GM19455 (cell line): ENCODE measurements around the gene SIVA1.
A peak's percentile ranks its signal among the peaks of the same experiment; 100 is the strongest.
"Not testable (repeated sequence)": the region's sequence is repeated elsewhere in the genome, so short reads cannot be mapped to it uniquely, and the experiment has no call there.

Experiments used
- ATAC-seq: cut with Tn5 transposase; IDR thresholded peaks from one replicate; pipeline ENCODE4 v1.9.1; 2021; ENCODE audit not compliant: unreplicated experiment

SIVA1 gene

GRCh38 chr14:104750056-104750752, 2.7 kb upstream of the SIVA1 start:
- no peak for ATAC-seq

DNA sequence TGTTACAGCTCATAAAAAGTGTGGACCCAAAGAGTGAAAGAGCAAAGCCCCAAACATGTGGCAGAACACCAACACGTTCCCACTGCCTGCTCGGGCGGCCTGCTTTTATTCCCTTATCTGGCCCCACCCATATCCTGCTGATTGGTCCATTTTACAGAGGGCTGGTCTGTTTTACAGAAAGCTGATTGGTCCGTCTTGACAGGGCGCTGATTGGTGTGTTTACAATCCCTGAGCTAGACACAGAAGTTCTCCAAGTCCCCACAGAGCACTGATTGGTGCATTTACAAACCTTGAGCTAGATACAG, 2.2 kb upstream of the SIVA1 start:
- not testable (repeated sequence) for ATAC-seq

- ATAC-seq, result no peak
Measured at GRCh38 chr14:104751539-104752422, 1.2 kb upstream of the SIVA1 start.

DNA sequence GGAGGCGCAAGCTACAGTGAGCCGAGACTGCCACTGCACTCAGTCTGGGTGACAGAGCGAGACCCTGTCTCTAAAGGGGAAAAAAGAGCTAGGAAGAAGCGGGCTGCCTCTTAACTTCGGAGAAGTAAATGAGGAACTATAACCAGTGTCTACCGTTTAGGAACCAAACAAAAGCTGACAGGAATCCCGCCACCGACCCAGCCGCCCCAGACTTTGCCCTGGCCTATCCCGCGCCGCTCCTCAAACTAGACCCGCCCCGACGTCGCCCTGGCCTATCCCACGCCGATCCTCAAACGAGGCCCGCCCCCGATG, 568 bp upstream of the SIVA1 start:
- peak; percentile 75 for ATAC-seq

DNA sequence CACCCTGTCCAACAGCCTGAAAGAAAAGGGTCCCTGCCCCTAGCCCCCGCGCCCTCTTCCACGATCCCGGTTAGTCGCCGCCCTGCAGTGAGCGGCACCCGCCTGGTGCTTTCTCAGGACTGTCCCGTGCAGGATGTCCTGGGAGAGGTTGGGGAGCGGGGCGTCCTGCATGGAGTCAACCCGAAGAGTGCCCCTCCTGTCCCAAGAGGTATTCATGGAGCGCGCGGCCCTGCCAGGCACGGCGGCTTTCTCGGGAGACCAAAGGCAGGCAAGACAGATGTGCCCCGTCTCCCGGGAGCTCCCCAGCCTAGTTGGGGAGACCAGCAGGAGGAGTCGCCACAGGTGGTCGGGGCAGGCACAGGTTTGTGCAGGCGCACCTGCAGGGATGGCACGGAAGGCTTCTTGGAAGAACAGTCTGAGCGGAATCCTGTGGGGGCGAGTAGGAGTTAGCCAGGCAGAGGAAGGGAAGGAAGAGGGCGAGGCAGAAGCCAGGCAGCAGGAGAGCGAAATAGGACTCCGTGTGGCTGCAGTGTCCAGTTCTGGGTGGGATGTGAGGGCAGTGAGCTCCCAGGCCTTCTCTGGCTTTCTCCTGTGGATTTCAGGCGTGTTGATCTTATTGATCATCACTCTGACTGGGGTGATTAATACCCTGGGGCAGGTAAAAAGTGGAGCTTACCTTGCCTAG, 723 bp downstream of the SIVA1 start:
- ATAC-seq, result no peak

- ATAC-seq, result no peak
Measured at GRCh38 chr14:104754213-104754851, 1.4 kb downstream of the SIVA1 start.

- no peak for ATAC-seq
Measured at GRCh38 chr14:104755621-104756020, 2.7 kb downstream of the SIVA1 start.

DNA sequence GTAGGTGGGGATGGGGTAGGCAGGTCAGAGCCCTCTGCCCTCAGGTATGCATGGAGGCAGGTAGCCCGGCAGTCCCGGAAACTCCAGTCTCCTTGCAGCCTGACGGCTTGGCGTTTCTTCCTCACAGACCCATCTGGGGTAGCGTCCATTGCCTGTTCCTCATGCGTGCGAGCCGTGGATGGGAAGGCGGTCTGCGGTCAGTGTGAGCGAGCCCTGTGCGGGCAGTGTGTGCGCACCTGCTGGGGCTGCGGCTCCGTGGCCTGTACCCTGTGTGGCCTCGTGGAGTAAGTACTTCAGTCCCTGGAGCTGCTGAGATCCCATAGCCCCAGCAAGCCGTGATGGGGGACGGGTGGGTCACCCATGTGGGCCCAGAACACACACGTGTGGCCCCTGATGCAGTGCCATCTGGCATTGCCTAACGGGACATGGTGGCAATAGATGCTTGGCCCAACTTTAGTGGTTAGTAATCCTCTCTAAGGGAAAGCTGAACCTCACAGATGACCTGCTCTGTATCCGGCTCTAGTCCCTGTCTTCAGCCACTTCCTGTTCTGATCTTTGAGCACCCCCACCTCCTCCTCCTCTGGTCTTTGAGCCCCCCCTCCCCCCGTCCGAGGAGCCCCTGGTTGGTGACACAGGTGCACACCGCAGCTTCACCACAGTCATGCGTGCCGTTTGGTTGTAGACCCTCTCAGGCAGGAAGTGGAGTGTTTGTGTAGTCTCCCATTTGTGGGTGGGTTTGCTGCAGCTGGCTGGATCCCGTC, 3.7 kb downstream of the SIVA1 start:
- no peak for ATAC-seq

DNA sequence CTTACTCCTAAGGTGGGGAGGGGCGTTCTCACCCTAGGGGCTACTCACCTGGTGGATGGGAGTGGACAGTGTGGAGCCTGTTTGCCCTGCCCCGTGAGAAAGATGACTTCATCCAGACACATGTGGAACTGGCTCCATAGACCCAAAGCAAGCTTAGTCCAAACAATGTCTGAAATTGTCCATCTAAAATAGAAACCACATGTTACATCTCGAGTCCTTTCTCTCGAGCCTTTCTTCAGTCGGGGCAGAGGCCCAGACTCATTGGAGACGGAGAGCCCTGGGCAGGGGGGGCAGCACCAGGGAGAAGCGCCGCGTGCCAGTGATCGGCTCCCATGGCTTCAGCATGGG, 4.3 kb downstream of the SIVA1 start:
- no peak for ATAC-seq

- no peak for ATAC-seq
Measured at GRCh38 chr14:104757681-104758392, 4.9 kb downstream of the SIVA1 start.

DNA sequence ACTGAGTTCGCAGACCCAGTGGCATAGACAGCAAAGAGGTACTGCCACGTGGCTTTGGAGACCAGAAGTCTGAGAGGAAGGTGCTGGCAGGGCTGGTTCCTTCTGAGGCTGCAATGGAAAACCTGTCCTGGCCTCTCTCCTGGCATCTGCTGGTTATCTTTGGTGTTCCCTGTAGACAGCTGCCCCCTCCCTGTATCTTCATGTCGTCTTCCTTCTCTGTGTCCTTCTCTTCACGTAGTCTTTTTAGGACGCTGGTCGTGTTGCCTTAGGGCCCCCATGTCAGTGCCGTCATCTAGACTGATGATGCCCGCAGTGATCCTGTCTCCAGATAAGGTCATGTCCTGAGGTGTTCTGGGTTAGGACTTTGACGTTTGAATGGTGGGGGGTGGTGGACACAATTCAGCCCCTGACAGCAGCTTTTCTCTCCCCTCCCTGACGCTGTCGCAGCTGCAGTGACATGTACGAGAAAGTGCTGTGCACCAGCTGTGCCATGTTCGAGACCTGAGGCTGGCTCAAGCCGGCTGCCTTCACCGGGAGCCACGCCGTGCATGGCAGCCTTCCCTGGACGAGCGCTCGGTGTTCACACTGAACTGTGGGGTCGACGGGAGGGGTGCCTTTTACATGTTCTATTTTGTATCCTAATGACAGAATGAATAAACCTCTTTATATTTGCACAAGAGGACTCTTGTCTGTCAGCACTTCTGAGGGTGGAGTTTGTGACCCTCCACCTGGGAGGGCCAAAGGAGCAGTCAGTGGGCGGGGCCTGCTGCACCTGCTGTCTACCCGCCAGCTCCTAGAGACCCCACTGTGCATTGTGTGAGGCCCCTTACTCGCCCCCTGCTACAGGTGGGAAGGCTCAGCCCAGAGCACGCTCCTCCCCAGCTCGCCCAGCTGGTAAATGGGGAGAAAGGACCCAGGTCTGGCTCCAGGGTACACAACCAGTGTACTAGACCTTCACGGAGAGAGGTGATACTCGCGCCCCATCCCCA, 6.3 kb downstream of the SIVA1 start:
- ATAC-seq, result no peak

DNA sequence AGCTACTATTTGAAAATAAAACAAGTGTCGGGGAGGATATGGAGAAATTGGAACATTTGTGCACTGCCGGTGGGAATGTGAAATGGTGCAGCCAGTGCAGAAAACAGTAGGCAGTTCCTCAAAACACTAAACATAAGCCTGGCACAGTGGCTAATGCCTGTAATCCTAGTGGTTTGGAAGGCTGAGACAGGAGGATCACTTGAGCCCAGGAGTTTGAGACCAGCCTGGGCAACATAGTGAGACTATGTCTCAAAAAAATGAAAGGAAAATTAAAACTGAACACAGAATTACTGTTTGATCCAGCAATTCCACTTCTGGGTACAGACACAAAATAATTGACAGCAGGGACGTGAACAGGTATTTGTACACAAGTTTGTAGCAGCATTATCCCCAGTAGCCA, 12.6 kb downstream of the SIVA1 start:
- no peak for ATAC-seq

DNA sequence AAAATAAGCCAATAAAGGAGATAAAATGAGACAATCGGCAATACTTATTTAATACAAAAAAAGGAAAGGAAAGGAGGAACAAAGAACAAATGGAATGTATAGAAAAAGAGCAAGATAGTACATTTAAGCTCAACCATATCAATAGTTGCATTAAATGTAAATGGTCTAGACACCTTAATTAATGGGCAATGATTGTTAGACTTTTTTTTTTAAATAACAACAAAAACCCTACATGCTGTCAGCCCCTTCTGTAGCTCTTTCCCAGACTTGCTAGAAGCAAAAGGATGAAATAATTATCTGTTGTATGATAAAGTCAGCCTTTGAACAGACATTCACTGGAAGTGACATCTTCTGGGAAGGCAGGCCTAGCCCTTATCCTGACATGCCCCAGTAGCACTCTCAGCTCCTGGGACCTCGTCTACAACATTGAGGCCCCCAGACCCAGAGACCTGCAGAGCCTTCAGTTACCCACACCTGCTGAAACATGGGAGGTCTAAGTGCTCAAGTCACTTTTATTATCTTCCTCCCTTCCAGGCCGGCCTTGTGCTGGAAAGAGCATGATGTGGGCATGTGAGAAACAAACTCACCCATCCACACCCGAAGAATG, 13.4 kb downstream of the SIVA1 start:
- no peak for ATAC-seq

- ATAC-seq, result no peak
Measured at GRCh38 chr14:104766863-104767633, 14.1 kb downstream of the SIVA1 start.

DNA sequence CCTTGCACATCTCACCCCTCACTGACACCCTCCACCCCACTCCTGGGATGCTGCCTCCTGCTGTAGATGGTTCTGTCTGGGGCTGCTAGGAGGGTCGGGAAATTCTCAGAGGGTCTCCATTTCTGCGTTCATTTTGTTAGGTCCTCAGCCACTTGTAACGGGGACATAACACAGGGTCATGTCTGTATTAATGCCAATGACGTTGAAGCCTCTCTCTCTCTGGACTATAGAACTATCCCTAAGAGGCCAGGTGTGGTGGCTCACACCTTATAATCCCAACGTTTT, 14.6 kb downstream of the SIVA1 start:
- ATAC-seq, result no peak

- ATAC-seq, result peak; percentile 72
Measured at GRCh38 chr14:104768437-104769323, 15.7 kb downstream of the SIVA1 start.

DNA sequence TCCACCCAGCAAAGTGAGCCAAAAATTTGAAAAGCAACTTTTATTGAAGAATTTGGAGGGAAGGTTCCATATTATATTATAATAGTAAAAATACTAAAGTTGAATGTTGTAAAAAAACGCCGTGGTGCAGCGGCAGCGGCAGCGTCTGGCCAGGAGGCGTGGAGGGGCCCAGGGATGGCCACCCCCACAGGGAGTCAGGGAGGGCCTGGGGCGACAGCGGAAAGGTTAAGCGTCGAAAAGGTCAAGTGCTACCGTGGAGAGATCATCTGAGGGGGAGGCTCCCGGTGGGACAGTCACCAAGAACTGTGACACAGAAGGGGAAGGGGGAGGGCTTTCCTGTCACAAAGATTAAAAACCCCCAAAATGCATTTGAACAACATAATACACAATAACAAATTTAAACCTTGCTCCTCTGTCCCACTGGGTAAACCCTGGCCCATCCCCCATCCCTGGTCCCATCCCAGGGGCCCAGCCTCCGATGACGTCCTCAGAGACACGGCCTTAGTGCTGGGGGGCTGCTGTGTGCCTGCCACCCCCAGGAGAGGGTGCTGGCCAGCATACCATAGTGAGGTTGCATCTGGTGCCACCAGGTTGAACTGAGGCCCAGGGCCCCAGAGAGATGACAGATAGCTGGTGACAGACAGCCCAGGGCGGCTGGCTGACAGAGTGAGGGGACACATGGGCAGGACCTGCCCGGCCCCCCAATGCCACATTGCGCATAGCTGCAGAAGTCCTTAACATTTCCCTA, 16.6 kb downstream of the SIVA1 start:
- no peak for ATAC-seq
